NCI-H1436 (cell line): ENCODE measurements around the gene SPNS1.

ENCODE experiments used
- DNase-seq: peaks from one replicate; lab custom pipeline; 2025; lab: John Stamatoyannopoulos, UW

Gene SPNS1

GRCh38 chr16:29028457-29029167 lies 54.0 kb downstream of the SPNS1 start:
- no peak for DNase-seq

- DNase-seq, result no peak
Measured at GRCh38 chr16:29029168-29029994, 54.8 kb downstream of the SPNS1 start.

GRCh38 chr16:29030086-29030840 lies 55.7 kb downstream of the SPNS1 start:
- no peak for DNase-seq
